ENCODE measurements around the gene AOPEP. TPM values are rescaled to one million over a fixed set of nuclear protein-coding genes. Genes with fewer than 3 reads are reported as not detected.

The AOPEP gene
- total RNA-seq, 1 experiment from 2014 or later = 14.4 TPM

DNA sequence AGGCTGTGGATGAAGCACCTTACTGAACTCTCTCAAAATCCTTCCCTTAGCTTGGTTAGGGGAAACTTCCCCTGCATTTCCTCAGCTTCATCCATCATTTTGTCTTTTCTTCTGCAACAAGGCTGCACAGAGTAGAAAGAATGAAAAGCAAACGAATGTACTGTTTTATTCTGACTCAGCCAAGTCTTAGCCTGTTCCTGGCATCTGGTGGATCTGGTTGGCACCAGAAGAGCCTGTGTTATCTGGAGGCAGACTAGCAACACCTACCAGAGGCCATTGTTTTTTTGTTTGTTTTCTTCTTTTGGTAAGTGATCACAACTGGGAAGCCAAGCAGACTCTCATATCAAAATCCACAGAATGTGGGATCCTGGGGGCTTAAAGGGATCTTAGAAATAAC is 390.3 kb downstream of the AOPEP start:
- DNase-seq (ENCODE audit: low spot score) = no peak
- H3K27me3 Mint-ChIP-seq (ENCODE audit: low read depth) = no peaks in the 10 kb centered on the region
- TF ChIP-seq, protein P1, sequence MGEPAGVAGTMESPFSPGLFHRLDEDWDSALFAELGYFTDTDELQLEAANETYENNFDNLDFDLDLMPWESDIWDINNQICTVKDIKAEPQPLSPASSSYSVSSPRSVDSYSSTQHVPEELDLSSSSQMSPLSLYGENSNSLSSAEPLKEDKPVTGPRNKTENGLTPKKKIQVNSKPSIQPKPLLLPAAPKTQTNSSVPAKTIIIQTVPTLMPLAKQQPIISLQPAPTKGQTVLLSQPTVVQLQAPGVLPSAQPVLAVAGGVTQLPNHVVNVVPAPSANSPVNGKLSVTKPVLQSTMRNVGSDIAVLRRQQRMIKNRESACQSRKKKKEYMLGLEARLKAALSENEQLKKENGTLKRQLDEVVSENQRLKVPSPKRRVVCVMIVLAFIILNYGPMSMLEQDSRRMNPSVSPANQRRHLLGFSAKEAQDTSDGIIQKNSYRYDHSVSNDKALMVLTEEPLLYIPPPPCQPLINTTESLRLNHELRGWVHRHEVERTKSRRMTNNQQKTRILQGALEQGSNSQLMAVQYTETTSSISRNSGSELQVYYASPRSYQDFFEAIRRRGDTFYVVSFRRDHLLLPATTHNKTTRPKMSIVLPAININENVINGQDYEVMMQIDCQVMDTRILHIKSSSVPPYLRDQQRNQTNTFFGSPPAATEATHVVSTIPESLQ (CRISPR knock-in tag; IDR thresholded peaks at IDR 0.05) = no peak
- no peak for TF ChIP-seq SP1 (CRISPR knock-in tag; conservative IDR thresholded peaks at IDR 0.05)
- TF ChIP-seq, protein P2, sequence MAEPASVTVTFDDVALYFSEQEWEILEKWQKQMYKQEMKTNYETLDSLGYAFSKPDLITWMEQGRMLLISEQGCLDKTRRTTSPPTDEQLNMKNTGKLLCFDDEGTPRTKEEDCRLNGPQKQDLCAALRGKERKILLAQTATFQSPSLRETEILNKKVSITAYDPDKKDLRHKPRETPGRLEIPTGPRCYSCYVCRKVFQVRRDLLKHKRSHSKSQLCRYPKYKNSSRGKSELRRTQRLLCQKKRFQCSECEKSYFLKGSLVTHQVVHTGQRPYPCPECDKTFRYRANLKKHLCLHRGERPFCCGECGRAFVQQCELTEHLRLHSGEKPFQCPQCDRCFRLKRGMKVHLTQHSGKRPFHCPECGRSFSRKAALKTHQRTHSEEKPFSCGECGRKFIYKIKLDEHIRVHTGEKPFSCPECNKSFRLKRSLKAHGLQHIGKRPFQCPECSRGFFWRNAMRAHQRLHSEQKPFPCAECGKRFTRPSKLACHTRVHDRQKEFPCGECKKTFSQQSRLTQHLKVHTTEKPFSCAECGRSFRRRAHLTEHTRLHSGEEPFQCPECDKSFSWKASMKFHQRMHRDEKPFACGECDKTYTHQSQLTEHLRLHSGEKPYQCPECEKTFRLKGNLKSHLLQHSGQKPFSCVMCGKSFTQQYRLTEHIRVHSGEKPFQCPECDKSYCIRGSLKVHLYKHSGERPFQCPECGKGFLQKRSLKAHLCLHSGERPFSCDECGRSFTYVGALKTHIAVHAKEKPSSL (CRISPR knock-in tag; conservative IDR thresholded peaks at IDR 0.05) = no peak
- TF ChIP-seq ZNF219 (CRISPR knock-in tag; IDR thresholded peaks at IDR 0.05; ENCODE audit: borderline replicate concordance) = no peak
- H3K36me3 Mint-ChIP-seq = peaks cover 5% of the 10 kb centered on the region; the same call in 1 of the 2 replicates
- H3K4me1 Mint-ChIP-seq = peaks cover 14% of the 10 kb centered on the region
- no peak overlapping the region for H3K4me3 Mint-ChIP-seq
- POLR2A ChIA-PET = no interaction called here
- no peaks in the 10 kb centered on the region for H3K9me3 Mint-ChIP-seq
- H3K27ac Mint-ChIP-seq = peak overlapping the region; percentile 6; the same call in 1 of the 2 replicates
- no peak for ATAC-seq
- CTCF ChIA-PET = interaction anchor here (0.6 to 6.9 kb wide), 7 partner anchors 12 to 436 kb away, joined by 3 to 128 read pairs (median 7); no protein-coding TSS in a partner anchor

DNA sequence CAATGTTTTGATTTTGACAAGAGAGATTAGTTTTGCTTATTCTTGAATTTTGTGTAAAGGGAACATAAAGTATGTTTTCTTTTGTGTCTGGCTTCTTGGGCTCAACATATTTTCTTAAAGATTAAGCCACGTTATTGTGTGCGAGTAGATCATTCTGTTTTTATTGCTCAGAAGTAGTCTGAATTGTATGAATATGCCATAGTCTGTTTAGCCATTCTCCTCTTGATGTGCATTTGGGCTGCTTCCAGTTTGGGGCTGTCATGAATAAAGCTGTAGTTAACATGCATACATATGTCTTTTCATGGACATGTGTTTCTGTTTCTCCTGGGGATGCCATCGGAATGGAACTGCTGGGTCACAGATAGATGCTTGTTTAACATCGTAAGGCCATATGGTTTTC is 392.1 kb downstream of the AOPEP start:
- H3K4me1 Mint-ChIP-seq = peaks cover 16% of the 10 kb centered on the region
- no peak for ATAC-seq
- ChIA-PET POLR2A (interaction anchor here (0.7 kb wide), 1 partner anchor 112 kb away, joined by 4 read pairs; no protein-coding TSS in a partner anchor), CTCF (interaction anchor here (6.9 kb wide), 1 partner anchor 10 kb away, joined by 128 read pairs; no protein-coding TSS in a partner anchor)
- no peaks in the 10 kb centered on the region for H3K27me3 Mint-ChIP-seq (ENCODE audit: low read depth)
- no peaks in the 10 kb centered on the region for H3K9me3 Mint-ChIP-seq
- TF ChIP-seq, protein P3, sequence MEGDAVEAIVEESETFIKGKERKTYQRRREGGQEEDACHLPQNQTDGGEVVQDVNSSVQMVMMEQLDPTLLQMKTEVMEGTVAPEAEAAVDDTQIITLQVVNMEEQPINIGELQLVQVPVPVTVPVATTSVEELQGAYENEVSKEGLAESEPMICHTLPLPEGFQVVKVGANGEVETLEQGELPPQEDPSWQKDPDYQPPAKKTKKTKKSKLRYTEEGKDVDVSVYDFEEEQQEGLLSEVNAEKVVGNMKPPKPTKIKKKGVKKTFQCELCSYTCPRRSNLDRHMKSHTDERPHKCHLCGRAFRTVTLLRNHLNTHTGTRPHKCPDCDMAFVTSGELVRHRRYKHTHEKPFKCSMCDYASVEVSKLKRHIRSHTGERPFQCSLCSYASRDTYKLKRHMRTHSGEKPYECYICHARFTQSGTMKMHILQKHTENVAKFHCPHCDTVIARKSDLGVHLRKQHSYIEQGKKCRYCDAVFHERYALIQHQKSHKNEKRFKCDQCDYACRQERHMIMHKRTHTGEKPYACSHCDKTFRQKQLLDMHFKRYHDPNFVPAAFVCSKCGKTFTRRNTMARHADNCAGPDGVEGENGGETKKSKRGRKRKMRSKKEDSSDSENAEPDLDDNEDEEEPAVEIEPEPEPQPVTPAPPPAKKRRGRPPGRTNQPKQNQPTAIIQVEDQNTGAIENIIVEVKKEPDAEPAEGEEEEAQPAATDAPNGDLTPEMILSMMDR (IDR thresholded peaks at IDR 0.05) = no peak
- TF ChIP-seq ATF1 (CRISPR knock-in tag; IDR thresholded peaks at IDR 0.05) (no peak), FOXP1 (CRISPR knock-in tag; IDR thresholded peaks at IDR 0.05; ENCODE audit: borderline replicate concordance) (no peak), RELA (CRISPR knock-in tag; IDR thresholded peaks at IDR 0.05; ENCODE audit: borderline replicate concordance) (no peak), GABPB1 (CRISPR knock-in tag; IDR thresholded peaks at IDR 0.05) (no peak), MXD4 (CRISPR knock-in tag; IDR thresholded peaks at IDR 0.05; ENCODE audit: borderline replicate concordance) (no peak), CREM (CRISPR knock-in tag; IDR thresholded peaks at IDR 0.05) (no peak), HMGA2 (CRISPR knock-in tag; IDR thresholded peaks at IDR 0.05) (no peak)
- TF ChIP-seq, protein P4, sequence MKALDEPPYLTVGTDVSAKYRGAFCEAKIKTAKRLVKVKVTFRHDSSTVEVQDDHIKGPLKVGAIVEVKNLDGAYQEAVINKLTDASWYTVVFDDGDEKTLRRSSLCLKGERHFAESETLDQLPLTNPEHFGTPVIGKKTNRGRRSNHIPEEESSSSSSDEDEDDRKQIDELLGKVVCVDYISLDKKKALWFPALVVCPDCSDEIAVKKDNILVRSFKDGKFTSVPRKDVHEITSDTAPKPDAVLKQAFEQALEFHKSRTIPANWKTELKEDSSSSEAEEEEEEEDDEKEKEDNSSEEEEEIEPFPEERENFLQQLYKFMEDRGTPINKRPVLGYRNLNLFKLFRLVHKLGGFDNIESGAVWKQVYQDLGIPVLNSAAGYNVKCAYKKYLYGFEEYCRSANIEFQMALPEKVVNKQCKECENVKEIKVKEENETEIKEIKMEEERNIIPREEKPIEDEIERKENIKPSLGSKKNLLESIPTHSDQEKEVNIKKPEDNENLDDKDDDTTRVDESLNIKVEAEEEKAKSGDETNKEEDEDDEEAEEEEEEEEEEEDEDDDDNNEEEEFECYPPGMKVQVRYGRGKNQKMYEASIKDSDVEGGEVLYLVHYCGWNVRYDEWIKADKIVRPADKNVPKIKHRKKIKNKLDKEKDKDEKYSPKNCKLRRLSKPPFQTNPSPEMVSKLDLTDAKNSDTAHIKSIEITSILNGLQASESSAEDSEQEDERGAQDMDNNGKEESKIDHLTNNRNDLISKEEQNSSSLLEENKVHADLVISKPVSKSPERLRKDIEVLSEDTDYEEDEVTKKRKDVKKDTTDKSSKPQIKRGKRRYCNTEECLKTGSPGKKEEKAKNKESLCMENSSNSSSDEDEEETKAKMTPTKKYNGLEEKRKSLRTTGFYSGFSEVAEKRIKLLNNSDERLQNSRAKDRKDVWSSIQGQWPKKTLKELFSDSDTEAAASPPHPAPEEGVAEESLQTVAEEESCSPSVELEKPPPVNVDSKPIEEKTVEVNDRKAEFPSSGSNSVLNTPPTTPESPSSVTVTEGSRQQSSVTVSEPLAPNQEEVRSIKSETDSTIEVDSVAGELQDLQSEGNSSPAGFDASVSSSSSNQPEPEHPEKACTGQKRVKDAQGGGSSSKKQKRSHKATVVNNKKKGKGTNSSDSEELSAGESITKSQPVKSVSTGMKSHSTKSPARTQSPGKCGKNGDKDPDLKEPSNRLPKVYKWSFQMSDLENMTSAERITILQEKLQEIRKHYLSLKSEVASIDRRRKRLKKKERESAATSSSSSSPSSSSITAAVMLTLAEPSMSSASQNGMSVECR (CRISPR knock-in tag; IDR thresholded peaks at IDR 0.05; ENCODE audit: borderline replicate concordance) = no peak
- DNase-seq (ENCODE audit: low spot score) = no peak
- no peak overlapping the region for H3K4me3 Mint-ChIP-seq
- no peak overlapping the region for H3K27ac Mint-ChIP-seq
- peaks cover 5% of the 10 kb centered on the region; the same call in 1 of the 2 replicates for H3K36me3 Mint-ChIP-seq

Data from WTC11 (cell line).